Mucosa of descending colon (tissue), 3 donors: ENCODE results near the gene SLC11A1. TPM values are rescaled to one million over a fixed set of nuclear protein-coding genes. Genes with fewer than 3 reads are reported as not detected.

Source experiments
- ATAC-seq: fragments of 200-7000 bp; cut with Tn5 transposase; one replicate; pipeline ENCODE4 v1.9.1; 2020; ENCODE audit warnings: mild to moderate bottlenecking, moderate library complexity
- DNase-seq, 3 donors: peaks; one replicate each; pipeline ENCODE4 v3.0.0-alpha.2; 2020
- H3K36me3 ChIP-seq: fragments of 200-600 bp; one replicate; pipeline ENCODE4 v1.8.0; 2021; ENCODE audit warnings: low read depth, mild to moderate bottlenecking
- H3K4me1 ChIP-seq: fragments of 200-600 bp; one replicate; pipeline ENCODE4 v1.8.0; 2021; ENCODE audit warnings: low read depth, mild to moderate bottlenecking
- H3K4me3 ChIP-seq: fragments of 200-600 bp; one replicate; pipeline ENCODE4 v1.8.0; 2021; ENCODE audit warnings: mild to moderate bottlenecking
- H3K9me3 ChIP-seq: fragments of 200-600 bp; one replicate; pipeline ENCODE4 v1.8.0; 2021; ENCODE audit warnings: mild to moderate bottlenecking
- CTCF ChIP-seq: fragments of 200-600 bp; IDR thresholded peaks from one replicate; pipeline ENCODE4 v1.8.0; 2022; ENCODE audit warnings: antibody characterized with exemption, mild to moderate bottlenecking
- intact Hi-C, 2 donors: fragments of 100-400 bp; cut with DNase I in 1 of 2; cut with micrococcal nuclease in 1 of 2; formaldehyde crosslinking; loops; one replicate each; pipeline versions ENCODE4 v1.11.0 to v1.11.1; 2022; cut with DNase I, micrococcal nuclease
- total RNA-seq, 3 donors: library from RNA; stranded (reverse); fragmentation: NEBNext Ultra II Directional in 2 of 3; extraction: Animal tissue kit (Norgen Biotek cat#: 25700) in 2 of 3; gene quantifications; one replicate each; pipeline versions ENCODE4 v1.2.1 to v1.2.4, GENCODE V29; 2021 to 2023
- donor health status: DM: no; HTN: no; CAD: no; lungs with moderate emphysema.
- donor health status: DM: no; HTN: no; CAD: no.
- donor health status: DM: no; HTN: yes; CAD: no.

SLC11A1 gene
- total RNA-seq, 3 donors from 2014 or later: 1.2 to 7.8 (median 5.3) TPM

- TF ChIP-seq CTCF: no peak
- ATAC-seq (no peak), DNase-seq (no peak)
- intact Hi-C loops: no loop called here
- no peaks in the 10 kb centered on the region for H3K9me3 ChIP-seq
- no peak overlapping the region for H3K4me3 ChIP-seq
- no peaks in the 10 kb centered on the region for H3K36me3 ChIP-seq
- peaks cover 31% of the 10 kb centered on the region for H3K4me1 ChIP-seq
Observed at GRCh38 chr2:218405086-218405745, 23.1 kb downstream of the SLC11A1 start.

- Histone ChIP-seq H3K4me1 (peaks cover 31% of the 10 kb centered on the region), H3K4me3 (no peak overlapping the region), H3K9me3 (no peaks in the 10 kb centered on the region), H3K36me3 (no peaks in the 10 kb centered on the region)
- TF ChIP-seq CTCF: no peak
- DNase-seq (peak; percentile 67 to 76 (median 73)), ATAC-seq (peak; percentile 19)
- intact Hi-C loops: no loop called here
Observed at GRCh38 chr2:218405746-218406208, 23.7 kb downstream of the SLC11A1 start.

- DNase-seq: peak; percentile 98 to 99 (median 99)
- Histone ChIP-seq H3K9me3 (no peaks in the 10 kb centered on the region), H3K4me3 (no peak overlapping the region), H3K36me3 (no peaks in the 10 kb centered on the region), H3K4me1 (peaks cover 27% of the 10 kb centered on the region)
- peak; percentile 88 for ATAC-seq
- peak; percentile 71 for TF ChIP-seq CTCF
- intact Hi-C loops: no loop called here
Observed at GRCh38 chr2:218406209-218406948, 24.3 kb downstream of the SLC11A1 start.

GRCh38 chr2:218406949-218407618 is 25.0 kb downstream of the SLC11A1 start:
- Histone ChIP-seq H3K9me3 (no peaks in the 10 kb centered on the region), H3K4me1 (peaks cover 20% of the 10 kb centered on the region), H3K4me3 (no peak overlapping the region), H3K36me3 (no peaks in the 10 kb centered on the region)
- intact Hi-C loops: no loop called here
- ATAC-seq: peak; percentile 52
- TF ChIP-seq CTCF: no peak
- peak; percentile 82 to 91 (median 86) for DNase-seq

- H3K36me3 ChIP-seq: no peaks in the 10 kb centered on the region
- H3K9me3 ChIP-seq: no peaks in the 10 kb centered on the region
- TF ChIP-seq CTCF: no peak
- ATAC-seq: no peak
- no peak overlapping the region for H3K4me3 ChIP-seq
- DNase-seq: peak in 2 of 3 donors; percentile 24 to 53
- intact Hi-C loops: no loop called here
- peaks cover 19% of the 10 kb centered on the region for H3K4me1 ChIP-seq
Observed at GRCh38 chr2:218407717-218408116, 25.6 kb downstream of the SLC11A1 start.
